D721Med (cell line): Measurements from ENCODE around the gene MAPRE2.

Source experiments
- DNase-seq: peaks from one replicate; pipeline ENCODE4 v3.0.0; 2011; ENCODE audit warnings: low spot score; ENCODE audit not compliant: insufficient read length
- FAIRE-seq: peaks from 2 replicates; lab custom pipeline; 2011; peaks lifted over from hg19 to GRCh38; lab: Jason Lieb, UNC
- CTCF ChIP-seq: IDR thresholded peaks from 2 replicates; pipeline ENCODE4 v1.5.1; 2012; ENCODE audit warnings: mild to moderate bottlenecking, control low read depth; ENCODE audit not compliant: insufficient read depth; ENCODE audit errors: missing control alignments

The MAPRE2 gene

GRCh38 chr18:35045121-35045520 lies 3.9 kb downstream of the MAPRE2 start:
- TF ChIP-seq CTCF = no peak
- no peak for FAIRE-seq
- no peak for DNase-seq

GRCh38 chr18:35045806-35046205 lies 4.6 kb downstream of the MAPRE2 start:
- TF ChIP-seq CTCF = no peak
- DNase-seq = no peak
- no peak for FAIRE-seq

GRCh38 chr18:35047697-35048292 lies 6.6 kb downstream of the MAPRE2 start:
- DNase-seq = no peak
- FAIRE-seq = no peak

GRCh38 chr18:35049111-35050027 lies 8.2 kb downstream of the MAPRE2 start:
- no peak for TF ChIP-seq CTCF
- DNase-seq = no peak
- no peak for FAIRE-seq

More at GRCh38 chr18:35047697-35048292, 6.6 kb downstream of the MAPRE2 start:
- TF ChIP-seq CTCF = no peak

GRCh38 chr18:35050028-35050546 lies 8.9 kb downstream of the MAPRE2 start:
- FAIRE-seq = no peak
- DNase-seq = no peak
- no peak for TF ChIP-seq CTCF

- no peak for TF ChIP-seq CTCF
- FAIRE-seq (no peak), DNase-seq (no peak)
Observed at GRCh38 chr18:35050705-35051195, 9.5 kb downstream of the MAPRE2 start.
